Midbrain (tissue), 1 donor: ENCODE data around the gene CHRNG.
A peak's percentile ranks its signal among the peaks of the same experiment; 100 is the strongest.

ENCODE experiments used
- DNase-seq: peaks from one replicate; lab custom pipeline; 2025; lab: John Stamatoyannopoulos, UW

The CHRNG gene

GRCh38 chr2:232505856-232506255 lies 33.6 kb upstream of the CHRNG start:
- DNase-seq = no peak

- no peak for DNase-seq
Measured at GRCh38 chr2:232506709-232507108, 32.8 kb upstream of the CHRNG start.

GRCh38 chr2:232508251-232508650 lies 31.2 kb upstream of the CHRNG start:
- no peak for DNase-seq

- no peak for DNase-seq
Measured at GRCh38 chr2:232511336-232511890, 28.1 kb upstream of the CHRNG start.

DNA sequence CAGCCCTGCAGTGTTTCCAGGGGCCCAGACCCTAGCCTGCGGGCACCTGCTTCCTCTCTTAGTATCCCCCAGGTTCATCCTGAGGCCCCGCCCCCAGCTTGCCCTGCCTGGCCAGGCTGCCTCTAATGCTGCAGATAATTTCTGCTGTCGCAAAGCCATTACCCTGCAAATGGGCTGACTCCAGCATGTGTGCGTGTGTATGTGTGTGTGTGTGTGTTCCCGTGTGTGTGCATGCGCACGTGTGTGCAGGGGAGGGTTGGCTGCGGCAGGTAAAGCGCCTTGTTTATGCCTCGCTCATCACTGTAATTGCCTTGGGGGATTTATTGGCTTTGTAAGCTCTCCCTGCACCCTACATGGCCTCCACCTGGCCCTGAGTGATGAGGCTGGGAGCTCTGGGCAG lies 26.9 kb upstream of the CHRNG start:
- no peak for DNase-seq

DNA sequence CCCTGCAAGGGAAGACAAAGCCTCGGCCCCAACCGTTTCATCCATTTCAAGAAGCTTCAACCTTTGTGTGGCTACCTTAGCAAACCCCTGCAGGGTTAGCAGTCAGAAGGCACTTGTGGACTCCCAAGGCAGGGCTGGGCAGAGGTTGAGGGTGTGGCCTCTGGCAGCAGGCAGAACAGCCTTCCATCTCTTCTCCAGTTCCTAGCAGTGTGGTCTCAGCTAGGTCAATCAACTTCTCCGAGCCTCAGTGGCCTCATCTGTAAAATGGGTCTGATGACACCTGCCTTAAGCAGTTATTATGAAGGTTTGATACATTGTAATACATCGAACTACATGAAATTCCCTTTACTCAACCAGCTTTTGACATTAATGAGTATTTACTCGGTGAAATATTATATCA lies 26.1 kb upstream of the CHRNG start:
- DNase-seq = no peak

GRCh38 chr2:232515639-232516038 lies 23.9 kb upstream of the CHRNG start:
- no peak for DNase-seq

- DNase-seq = no peak
Measured at GRCh38 chr2:232516551-232516950, 22.9 kb upstream of the CHRNG start.

DNA sequence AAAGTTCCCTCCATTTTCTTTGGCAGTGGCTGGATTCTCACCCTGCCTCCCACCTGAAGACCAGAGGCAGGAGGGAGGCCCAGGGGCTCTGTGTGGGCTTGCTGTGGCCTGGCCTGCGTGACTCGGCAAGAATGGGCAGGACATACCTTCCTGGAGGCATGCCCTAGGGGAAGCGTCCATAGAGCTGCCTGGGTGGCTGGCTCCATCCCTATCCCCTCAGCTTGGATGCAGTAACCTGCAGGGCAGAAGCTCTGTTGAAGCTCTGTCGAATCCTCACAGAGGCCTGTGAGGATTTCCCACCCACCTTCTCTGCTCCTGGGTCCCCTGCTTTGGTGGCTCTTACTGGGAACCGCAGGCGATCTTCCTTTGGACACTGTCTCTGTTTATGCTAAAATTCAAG lies 20.6 kb upstream of the CHRNG start:
- DNase-seq = no peak

GRCh38 chr2:232519581-232520438 lies 19.7 kb upstream of the CHRNG start, which contains the start of gene PRSS56:
Gene PRSS56, plus strand, starts transcription at chr2:232520388. Its CDS starts 211 bp downstream, at chr2:232520599.
- DNase-seq = no peak

DNA sequence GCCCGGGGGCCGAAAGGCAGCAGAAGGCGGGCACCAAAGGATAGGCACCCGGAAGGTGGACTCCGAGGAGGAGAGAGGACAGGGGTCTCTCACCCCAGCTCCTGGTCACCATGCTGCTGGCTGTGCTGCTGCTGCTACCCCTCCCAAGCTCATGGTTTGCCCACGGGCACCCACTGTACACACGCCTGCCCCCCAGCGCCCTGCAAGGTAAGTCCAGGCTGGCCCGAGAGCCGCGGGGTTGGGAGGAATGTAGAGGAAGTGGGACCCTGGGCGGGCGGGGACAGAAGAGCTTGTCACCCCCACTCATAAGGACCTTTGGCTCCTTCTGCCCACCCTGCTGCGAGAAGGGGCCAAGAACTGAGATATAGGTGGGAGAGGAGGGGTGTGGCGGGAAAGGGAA lies 19.0 kb upstream of the CHRNG start:
- no peak for DNase-seq

DNA sequence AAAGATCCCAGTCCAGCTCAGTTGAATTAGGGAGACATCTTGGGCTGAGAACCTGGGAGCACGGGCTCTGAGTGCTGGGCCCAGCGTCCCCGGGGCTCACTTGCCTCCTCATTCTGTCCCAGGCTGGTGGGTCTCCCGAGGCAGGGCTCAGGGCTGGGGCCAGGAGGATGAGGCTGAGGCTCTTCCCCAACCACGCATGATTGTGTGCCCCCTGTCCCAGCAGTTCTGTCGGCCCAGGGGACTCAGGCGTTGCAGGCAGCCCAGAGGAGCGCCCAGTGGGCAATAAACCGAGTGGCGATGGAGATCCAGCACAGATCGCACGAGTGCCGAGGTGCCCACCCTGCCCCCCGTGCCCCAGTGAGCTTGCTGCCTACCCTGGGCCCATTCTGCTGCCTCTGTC lies 18.4 kb upstream of the CHRNG start:
- no peak for DNase-seq

DNA sequence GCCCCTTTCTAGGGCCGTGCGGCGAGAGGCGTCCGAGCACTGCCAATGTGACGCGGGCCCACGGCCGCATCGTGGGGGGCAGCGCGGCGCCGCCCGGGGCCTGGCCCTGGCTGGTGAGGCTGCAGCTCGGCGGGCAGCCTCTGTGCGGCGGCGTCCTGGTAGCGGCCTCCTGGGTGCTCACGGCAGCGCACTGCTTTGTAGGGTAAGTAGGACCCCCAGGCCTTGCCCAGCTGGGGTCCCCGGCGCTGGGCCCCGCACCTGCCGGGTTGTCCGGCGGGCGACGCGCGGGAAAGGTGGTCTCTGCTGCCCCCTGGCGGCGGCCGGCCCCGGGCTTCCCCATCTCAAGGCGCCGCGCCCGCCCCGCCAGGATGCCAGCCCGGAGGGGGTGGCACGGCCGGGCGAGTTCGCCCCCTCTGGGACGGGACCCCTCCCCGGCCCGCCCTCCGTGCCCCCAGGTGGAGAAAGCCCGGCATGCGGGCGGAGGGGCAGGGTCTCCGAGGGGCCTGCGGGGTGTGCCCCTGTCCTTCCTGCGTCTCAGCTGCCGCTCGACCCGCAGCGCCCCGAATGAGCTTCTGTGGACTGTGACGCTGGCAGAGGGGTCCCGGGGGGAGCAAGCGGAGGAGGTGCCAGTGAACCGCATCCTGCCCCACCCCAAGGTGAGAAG lies 17.4 kb upstream of the CHRNG start:
- DNase-seq = peak; percentile 47

DNA sequence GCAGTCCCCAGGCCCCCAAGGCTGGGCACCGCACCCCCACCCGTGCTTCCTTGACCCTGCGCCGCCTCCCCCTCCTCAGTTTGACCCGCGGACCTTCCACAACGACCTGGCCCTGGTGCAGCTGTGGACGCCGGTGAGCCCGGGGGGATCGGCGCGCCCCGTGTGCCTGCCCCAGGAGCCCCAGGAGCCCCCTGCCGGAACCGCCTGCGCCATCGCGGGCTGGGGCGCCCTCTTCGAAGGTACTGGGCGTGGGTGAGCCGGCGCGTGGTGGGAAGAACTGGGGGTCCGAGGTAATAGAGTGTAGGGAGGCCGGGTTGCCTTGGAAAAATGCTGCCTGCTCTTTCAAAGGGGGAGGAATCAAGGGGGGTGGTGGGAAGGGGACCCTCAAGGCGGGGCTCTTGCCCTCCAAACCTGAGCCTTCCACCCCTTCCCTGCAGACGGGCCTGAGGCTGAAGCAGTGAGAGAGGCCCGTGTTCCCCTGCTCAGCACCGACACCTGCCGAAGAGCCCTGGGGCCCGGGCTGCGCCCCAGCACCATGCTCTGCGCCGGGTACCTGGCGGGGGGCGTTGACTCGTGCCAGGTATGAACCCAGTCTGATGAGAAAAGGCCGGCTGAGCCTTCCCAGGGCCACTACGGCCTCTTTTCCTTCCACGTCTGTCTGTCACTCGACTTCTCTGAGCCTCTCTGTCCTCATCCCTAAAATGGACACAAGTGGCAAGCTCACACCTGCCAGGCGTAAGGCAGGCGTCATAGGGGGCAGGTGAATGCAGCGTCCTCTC lies 16.7 kb upstream of the CHRNG start:
- no peak for DNase-seq

DNA sequence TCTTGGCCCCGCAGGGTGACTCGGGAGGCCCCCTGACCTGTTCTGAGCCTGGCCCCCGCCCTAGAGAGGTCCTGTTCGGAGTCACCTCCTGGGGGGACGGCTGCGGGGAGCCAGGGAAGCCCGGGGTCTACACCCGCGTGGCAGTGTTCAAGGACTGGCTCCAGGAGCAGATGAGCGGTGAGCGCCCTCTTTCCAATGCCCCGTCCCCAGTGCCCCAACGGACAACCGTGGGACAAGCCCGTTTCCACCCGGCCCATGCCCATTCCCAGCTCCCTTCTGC lies 16.1 kb upstream of the CHRNG start:
- no peak for DNase-seq

GRCh38 chr2:232523682-232524597 lies 15.6 kb upstream of the CHRNG start:
- peak; percentile 25 for DNase-seq

DNA sequence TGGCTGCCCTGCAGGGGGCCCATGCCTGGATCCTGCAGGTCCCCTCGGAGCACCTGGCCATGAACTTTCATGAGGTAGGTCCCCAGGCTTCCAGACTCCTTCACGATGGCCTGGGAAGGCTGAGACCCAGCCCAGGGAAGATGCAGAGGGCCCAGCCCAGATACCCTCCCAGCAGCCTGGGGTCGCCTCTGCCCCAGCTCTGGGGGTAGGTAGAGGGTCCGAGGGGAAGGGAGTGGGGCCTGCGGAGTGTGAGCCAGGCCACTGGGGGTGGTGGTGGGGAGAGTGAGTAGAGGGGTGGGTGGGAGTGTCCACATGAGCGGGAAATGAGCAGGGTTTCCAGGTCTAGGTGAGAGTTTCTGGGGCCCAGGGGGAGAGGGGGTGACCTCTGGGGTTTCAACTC lies 14.7 kb upstream of the CHRNG start:
- DNase-seq = no peak

DNA sequence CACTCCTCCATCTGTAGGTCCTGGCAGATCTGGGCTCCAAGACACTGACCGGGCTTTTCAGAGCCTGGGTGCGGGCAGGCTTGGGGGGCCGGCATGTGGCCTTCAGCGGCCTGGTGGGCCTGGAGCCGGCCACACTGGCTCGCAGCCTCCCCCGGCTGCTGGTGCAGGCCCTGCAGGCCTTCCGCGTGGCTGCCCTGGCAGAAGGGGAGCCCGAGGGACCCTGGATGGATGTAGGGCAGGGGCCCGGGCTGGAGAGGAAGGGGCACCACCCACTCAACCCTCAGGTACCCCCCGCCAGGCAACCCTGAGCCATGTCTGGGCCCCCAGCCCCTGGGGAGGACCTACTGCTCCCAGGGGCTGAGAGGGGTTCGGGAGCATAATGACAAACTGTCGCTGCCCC lies 14.3 kb upstream of the CHRNG start:
- no peak for DNase-seq

DNA sequence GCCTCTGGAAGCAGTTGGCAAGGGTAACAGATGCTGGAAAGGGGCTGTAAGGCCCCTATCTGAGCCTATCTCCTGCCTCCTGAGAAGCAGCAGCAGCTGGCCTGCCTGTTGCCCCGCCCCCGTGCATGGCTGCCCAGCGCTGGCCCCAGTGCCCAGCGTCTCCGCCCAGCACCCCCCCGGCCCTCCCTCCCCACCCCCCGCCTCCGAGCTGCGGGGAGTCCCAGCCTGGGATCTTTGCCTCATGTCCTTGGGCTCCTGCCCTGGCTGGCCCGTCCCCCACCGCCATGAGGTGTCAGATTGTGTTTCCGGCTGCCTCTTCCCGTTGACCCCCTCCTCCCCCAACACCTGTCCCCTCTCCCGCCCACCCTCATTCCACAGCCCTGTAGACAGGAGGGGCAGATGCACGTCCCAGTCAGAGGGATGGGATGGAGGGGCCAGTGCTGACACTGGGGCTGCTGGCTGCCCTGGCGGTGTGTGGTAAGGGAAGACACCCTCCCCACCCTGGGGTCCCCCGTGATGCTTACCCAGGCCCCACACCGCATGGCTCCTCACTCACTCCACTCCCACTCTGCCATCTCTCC lies 13.6 kb upstream of the CHRNG start, which contains the start of gene CHRND:
Gene CHRND, plus strand, starts transcription at position 370 of the 581 bp plus-strand sequence. Its CDS starts 56 bp downstream, at position 426.
- DNase-seq = peak; percentile 67

DNA sequence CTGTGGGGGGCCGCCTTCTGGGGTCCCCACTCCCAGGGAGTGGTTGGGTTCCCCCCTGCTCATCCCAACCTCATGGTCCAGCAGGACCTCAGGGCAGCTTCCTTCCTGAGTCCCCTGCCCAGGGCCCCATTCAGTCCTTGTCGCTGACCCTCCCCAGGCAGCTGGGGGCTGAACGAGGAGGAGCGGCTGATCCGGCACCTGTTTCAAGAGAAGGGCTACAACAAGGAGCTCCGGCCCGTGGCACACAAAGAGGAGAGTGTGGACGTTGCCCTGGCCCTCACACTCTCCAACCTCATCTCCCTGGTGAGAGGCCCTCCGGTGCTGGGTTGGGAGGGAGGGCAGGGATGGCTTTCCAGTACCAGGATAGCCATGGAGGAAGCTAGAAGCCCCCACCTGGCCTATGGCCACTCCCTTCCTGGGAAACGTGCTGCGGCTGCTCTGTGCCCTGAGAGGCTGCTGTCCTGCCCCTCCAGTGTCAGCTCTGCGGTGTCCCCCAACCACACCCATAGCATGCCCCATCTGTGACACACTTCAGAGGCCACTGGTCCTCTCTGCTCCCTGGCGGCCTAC lies 13.0 kb upstream of the CHRNG start:
- no peak for DNase-seq
